GM18858 (cell line): ENCODE data around the gene APBB1.

ENCODE experiments used
- ATAC-seq: cut with Tn5 transposase; IDR thresholded peaks from one replicate; pipeline ENCODE4 v1.9.1; 2021; ENCODE audit not compliant: unreplicated experiment

The APBB1 gene

GRCh38 chr11:6418557-6419008 is 311 bp downstream of the APBB1 start:
- ATAC-seq: no peak

GRCh38 chr11:6417907-6418556 is 862 bp downstream of the APBB1 start:
- no peak for ATAC-seq

- ATAC-seq: no peak
These were observed 3.1 kb downstream of the APBB1 start for GRCh38 chr11:6415797-6416196.

- no peak for ATAC-seq
These were observed 4.0 kb downstream of the APBB1 start for GRCh38 chr11:6414874-6415328.

- ATAC-seq: no peak
These were observed 5.1 kb downstream of the APBB1 start for GRCh38 chr11:6413791-6414201.

GRCh38 chr11:6411594-6412031 is 7.3 kb downstream of the APBB1 start:
- ATAC-seq: no peak

- ATAC-seq: no peak
These were observed 8.0 kb downstream of the APBB1 start for GRCh38 chr11:6410695-6411430.

GRCh38 chr11:6406370-6406769 is 12.5 kb downstream of the APBB1 start:
- no peak for ATAC-seq

GRCh38 chr11:6405846-6406245 is 13.0 kb downstream of the APBB1 start:
- no peak for ATAC-seq

GRCh38 chr11:6405052-6405667 is 13.7 kb downstream of the APBB1 start:
- ATAC-seq: no peak

GRCh38 chr11:6404342-6405051 is 14.4 kb downstream of the APBB1 start:
- no peak for ATAC-seq

GRCh38 chr11:6403539-6403938 is 15.4 kb downstream of the APBB1 start:
- ATAC-seq: no peak

GRCh38 chr11:6402561-6402981 is 16.3 kb downstream of the APBB1 start:
- ATAC-seq: peak; percentile 96

GRCh38 chr11:6402061-6402470 is 16.8 kb downstream of the APBB1 start:
- ATAC-seq: peak; percentile 19

- ATAC-seq: no peak
These were observed 17.4 kb downstream of the APBB1 start for GRCh38 chr11:6401464-6401863.

GRCh38 chr11:6400431-6401345 is 18.2 kb downstream of the APBB1 start:
- no peak for ATAC-seq

GRCh38 chr11:6397636-6398035 is 21.3 kb downstream of the APBB1 start:
- ATAC-seq: no peak

GRCh38 chr11:6397156-6397555 is 21.7 kb downstream of the APBB1 start:
- ATAC-seq: no peak

- ATAC-seq: no peak
These were observed 23.3 kb downstream of the APBB1 start for GRCh38 chr11:6395470-6396060.
